HG03280 (cell line): ENCODE measurements around the gene PCDH1.
"Not testable (repeated sequence)": the region's sequence is repeated elsewhere in the genome, so short reads cannot be mapped to it uniquely, and the experiment has no call there.

Experiments
- ATAC-seq: cut with Tn5 transposase; IDR thresholded peaks from one replicate; pipeline ENCODE4 v1.9.1; 2021; ENCODE audit warnings: mild to moderate bottlenecking, moderate library complexity; ENCODE audit not compliant: unreplicated experiment

Gene PCDH1

GRCh38 chr5:141839015-141839513 lies 39.1 kb downstream of the PCDH1 start:
- no peak for ATAC-seq

- ATAC-seq = no peak
Observed at GRCh38 chr5:141838326-141839014, 39.7 kb downstream of the PCDH1 start.

GRCh38 chr5:141835928-141836670 lies 42.1 kb downstream of the PCDH1 start:
- no peak for ATAC-seq

DNA sequence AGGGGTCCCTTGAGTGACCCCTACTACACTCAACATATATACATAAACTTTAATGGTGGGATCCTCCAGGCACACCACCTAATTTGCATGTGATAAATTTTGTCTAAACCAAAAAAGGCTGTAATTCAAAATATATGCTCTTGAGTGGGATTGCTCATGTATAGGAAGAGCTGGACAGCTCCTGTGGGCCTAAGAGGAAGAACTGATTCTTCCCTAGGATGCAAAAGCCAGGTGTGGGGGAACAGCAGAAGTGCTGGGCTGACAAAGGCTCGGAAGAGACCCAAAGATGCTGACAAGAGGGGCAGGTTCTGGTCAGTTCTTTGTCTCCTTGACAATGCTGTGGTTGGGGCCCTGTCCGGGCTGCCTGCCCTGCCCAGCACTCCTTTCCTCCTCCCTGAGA lies 43.9 kb downstream of the PCDH1 start:
- ATAC-seq = no peak

DNA sequence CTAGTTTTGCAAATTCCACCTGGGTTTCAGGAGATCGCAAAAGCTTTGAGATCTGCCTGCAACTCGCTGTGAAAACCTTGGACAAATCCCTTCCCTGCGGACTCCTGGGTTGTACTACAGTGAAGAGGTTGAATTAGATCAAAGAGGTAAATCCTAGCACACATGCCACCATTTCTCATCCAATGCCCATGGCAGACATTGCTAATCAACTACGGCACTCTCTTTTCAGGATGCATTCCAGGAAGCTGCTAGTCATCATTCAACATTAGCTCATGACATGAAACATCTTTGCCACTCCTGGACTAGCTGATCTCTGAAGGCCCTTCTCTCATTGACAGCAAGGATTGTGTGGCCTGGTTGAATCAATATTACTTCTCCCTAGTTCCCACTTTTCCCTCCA lies 46.1 kb downstream of the PCDH1 start:
- ATAC-seq = no peak

DNA sequence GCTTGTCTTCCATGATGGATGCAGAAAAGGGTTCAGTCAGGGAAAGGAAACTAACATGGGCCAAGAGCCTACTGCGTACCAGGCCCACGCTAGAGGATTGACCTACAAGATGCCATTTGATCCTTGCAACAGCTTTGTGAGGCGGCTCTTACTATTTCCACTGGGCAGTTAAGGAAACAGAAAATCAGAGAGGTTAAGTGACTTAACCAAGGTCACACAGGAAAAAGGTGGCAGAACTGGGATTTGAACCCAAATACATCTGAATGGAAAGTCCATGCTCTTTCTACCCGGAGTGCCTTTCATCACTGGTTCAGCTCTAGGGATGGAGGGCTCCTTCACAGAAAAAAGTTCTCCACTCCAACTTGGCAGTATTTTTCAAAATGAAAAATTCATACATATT lies 50.0 kb downstream of the PCDH1 start:
- no peak for ATAC-seq

DNA sequence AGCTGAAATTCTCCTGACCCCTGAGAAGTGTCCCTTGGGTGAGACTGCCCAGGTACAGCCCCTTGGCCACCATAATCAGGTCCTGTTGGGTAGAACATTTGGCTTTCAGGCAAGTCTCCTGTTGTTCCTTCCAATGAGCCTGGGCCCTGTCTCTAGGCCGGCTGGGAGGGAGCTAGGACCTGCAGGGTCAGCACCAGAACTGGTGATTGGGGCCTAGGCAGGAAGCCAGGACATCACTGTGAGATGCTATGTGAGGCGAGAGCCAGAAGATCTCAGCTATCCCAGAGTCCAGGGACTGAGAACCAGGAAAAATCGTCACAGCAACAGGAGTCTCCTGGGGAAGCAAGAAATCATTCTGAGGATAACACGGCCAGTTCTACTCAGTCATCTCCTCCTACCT lies 51.5 kb downstream of the PCDH1 start:
- ATAC-seq = no peak

DNA sequence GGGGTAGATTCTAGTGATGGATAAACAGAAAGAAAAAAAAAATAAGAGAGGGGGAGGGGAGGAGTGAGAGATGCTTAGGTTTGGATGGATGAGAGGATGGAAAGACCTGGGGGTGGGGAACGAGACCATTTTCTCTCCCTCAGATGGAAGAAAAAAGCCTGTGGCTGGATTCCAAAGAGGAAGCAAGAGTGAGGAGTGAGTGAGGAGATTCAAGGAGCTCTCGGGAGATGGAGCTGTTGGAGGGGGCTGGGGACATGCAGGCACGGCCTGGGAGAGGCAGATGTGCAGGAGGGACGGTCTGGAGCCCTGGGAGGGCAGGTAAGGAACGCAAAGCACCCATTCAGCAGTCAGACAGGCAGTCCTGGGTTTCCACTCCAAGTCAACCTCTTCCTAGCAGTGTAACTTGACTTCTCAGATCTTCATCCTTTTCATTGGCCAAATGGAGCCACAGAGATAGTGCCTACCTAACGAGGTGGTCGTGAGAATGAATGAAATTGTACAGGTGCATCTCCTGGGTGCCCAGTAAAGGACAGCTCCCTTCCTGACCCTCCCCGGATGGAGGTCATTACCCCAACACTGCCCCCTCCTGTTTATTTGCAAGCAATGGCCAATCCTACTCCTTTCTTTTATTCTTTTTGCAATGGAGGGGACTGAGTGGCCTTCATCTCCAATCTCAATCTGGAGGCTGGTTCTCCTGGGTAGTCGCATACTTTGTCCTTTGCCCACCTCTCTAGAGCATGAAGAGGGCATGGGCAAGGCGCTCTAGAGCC lies 52.2 kb downstream of the PCDH1 start:
- ATAC-seq = no peak

GRCh38 chr5:141825241-141825671 lies 53.0 kb downstream of the PCDH1 start:
- no peak for ATAC-seq

- no peak for ATAC-seq
Observed at GRCh38 chr5:141824717-141825116, 53.5 kb downstream of the PCDH1 start.

- no peak for ATAC-seq
Observed at GRCh38 chr5:141823056-141823455, 55.2 kb downstream of the PCDH1 start.

DNA sequence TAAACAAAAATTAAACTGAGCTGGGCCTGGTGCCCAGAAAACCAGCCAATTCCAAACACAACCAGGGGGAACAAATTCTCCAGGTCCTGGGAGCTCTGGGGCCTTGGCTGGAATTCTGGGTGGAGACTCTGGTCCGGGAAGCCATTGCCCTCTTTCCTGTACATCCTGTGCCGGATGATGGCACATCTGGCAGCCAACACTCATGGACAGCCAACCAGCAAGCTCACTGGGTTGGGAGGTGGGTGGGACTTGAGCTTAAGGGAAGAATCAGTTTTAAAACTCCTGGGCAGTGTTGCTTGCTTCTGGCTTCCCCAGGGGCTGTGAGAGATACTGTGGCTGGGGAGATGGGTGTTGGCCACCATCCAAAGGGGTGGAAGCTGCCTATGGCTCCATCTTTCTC lies 56.1 kb downstream of the PCDH1 start:
- ATAC-seq = no peak

DNA sequence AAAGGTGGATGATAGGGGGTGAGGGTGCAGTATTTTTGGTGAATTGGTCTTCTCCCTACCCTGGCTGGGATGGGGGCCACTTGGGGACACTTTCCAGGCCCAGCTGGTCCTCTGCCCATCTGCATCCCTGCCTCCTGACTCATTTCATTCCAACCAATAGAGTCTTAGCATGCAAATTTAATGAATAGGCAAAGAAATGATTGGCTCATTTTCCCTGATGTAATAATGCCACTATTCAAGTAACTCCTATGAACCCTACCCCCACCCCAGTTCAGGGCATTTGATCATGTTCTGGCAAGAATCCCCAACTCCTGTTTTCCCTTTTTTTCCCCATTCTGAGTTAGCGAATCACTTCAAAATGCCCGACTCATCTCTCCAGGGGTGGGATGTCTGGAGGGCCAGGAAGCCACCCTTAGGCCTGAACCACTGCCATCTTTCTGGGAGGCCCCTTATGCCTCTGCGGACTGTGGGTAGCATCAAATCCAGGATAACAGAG lies 56.7 kb downstream of the PCDH1 start:
- ATAC-seq = no peak

DNA sequence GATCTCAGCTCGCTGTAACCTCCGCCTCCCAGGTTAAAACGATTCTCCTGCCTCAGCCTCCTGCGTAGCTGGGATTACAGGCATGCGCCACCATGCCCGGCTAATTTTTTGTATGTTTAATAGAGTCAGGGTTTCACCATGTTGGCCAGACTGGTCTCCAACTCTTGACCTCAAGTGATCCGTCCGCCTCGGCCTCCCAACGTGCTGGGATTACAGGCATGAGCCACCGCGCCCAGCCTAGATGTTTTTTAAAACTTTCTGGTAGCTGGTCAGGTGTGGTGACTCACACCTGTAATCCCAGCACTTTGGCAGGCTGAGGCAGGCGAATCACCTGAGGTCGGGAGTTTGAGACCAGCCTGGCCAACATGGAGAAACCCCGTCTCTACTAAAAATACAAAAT lies 57.5 kb downstream of the PCDH1 start:
- ATAC-seq = not testable (repeated sequence)

GRCh38 chr5:141817631-141818030 lies 60.6 kb downstream of the PCDH1 start:
- no peak for ATAC-seq

GRCh38 chr5:141816598-141817399 lies 61.4 kb downstream of the PCDH1 start:
- no peak for ATAC-seq

GRCh38 chr5:141815796-141816180 lies 62.4 kb downstream of the PCDH1 start:
- no peak for ATAC-seq

DNA sequence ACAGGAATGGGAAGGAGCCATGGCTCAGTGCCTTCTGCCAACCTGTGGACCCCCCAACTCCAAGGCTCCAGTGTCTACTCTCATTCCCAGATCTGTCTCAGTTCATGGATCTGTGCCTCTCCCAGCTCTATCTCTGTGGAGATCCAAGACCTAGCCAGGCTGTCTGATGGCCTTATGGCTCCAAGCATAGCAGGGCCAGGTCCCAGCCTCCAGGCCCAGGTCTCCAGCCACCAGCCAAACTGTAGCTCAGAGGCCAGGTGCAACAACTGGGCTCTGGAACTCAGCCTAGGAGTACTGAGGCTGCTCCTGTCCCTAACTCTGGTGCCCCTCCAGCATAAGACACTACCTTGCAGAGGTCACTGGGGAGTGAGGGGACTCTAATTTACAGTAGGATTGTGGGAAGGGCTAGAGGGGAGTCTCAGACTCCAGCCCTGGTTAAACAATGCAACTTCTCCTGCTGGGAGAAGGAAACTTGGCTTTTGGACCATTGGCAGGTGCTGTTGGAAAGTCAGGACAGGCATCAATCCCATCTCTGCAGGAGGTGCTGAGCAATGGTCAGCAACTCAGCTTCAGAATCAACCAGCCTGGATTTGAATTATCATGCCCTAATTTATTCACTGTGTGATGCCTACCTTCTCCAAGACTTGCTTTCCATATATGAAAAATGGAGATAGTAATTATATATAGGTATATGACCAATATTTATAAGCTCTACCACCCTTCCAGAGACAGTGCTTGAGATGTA lies 63.0 kb downstream of the PCDH1 start:
- ATAC-seq = no peak

GRCh38 chr5:141814064-141814964 lies 63.9 kb downstream of the PCDH1 start:
- no peak for ATAC-seq
